HepG2 (cell line): ENCODE results near the gene XPC. TPM values are rescaled to one million over a fixed set of nuclear protein-coding genes. Genes with fewer than 3 reads are reported as not detected.

Experiments
- FUBP1 ChIP-seq: sonication (generic); formaldehyde crosslinking; IDR thresholded peaks from 2 replicates; pipeline ENCODE4 v1.5.1; 2020; ENCODE audit warnings: missing genetic modification reagents, mild to moderate bottlenecking, borderline replicate concordance
- ONECUT2 ChIP-seq: sonication (generic); formaldehyde crosslinking; IDR thresholded peaks from 2 replicates; pipeline ENCODE4 v1.4.0; 2020; ENCODE audit warnings: missing genetic modification reagents
- SALL1 ChIP-seq: sonication (generic); formaldehyde crosslinking; IDR thresholded peaks from 2 replicates; pipeline ENCODE4 v1.8.0; 2022; ENCODE audit warnings: mild to moderate bottlenecking, missing genetic modification reagents
- ZBTB43 ChIP-seq: sonication (generic); formaldehyde crosslinking; conservative IDR thresholded peaks from 2 replicates; pipeline ENCODE4 v1.4.0; 2020; ENCODE audit warnings: missing genetic modification reagents
- ZBTB46 ChIP-seq: sonication (generic); formaldehyde crosslinking; IDR thresholded peaks from 2 replicates; pipeline ENCODE4 v1.4.0; 2020; ENCODE audit warnings: mild to moderate bottlenecking, missing genetic modification reagents, borderline replicate concordance
- ZNF609 ChIP-seq: sonication (generic); formaldehyde crosslinking; IDR thresholded peaks from 2 replicates; pipeline ENCODE4 v1.4.0; 2020; ENCODE audit warnings: mild to moderate bottlenecking, missing genetic modification reagents, borderline replicate concordance
- ZSCAN20 ChIP-seq: sonication (generic); formaldehyde crosslinking; IDR thresholded peaks from 2 replicates; pipeline ENCODE4 v1.4.0; 2020; ENCODE audit warnings: missing genetic modification reagents, mild to moderate bottlenecking, borderline replicate concordance
- polyA plus RNA-seq, 8 experiments: library from polyadenylated mRNA; depleted of rRNA in 3 of 8; stranded (reverse) in 7 of 8; unstranded in 1 of 8; fragments of >200 nt; fragmentation: Illumina TruSeq in 4 of 8; extraction: Trizol in 4 of 8; gene quantifications; 2 replicates each; pipeline versions ENCODE4 v1.2.1 to v1.2.3, GENCODE V29; 2011 to 2016; ENCODE audit warnings: low read depth in 4 of 8, missing spikeins in 1 of 8, mixed read lengths in 1 of 8; ENCODE audit not compliant: insufficient read depth in 1 of 8
- total RNA-seq, 5 experiments: library from RNA; depleted of rRNA; stranded (reverse); fragments of >200 nt; fragmentation: Illumina TruSeq; extraction: Trizol; gene quantifications; 2 replicates each; pipeline ENCODE4 v1.2.3, GENCODE V29; 2016; ENCODE audit warnings: low read depth in 1 of 5

Gene XPC
- total and polyA plus RNA-seq, 2 of the 13 experiments (the other 11 are each of a cell fraction or from before 2014, with no cell fraction given): 9.4 to 24.1 TPM

GRCh38 chr3:14178247-14179113 lies at the start of gene XPC, which contains the start of gene LSM3 (continued):
- TF ChIP-seq ZBTB43 (no peak), ZSCAN20 (CRISPR knock-in tag) (no peak), ZNF609 (CRISPR knock-in tag) (0 out of 2 replicates have a peak, but pooled peaks have one; percentile 18), ZBTB46 (CRISPR knock-in tag) (no peak), ONECUT2 (CRISPR knock-in tag) (no peak), SALL1 (CRISPR knock-in tag) (peak; percentile 86), FUBP1 (CRISPR knock-in tag) (no peak)
- TF ChIP-seq, all 625 proteins: peak for 295
